Heart left ventricle (tissue), 13 donors: Measurements from ENCODE around the gene PMEL.

Experiments
- POLR2A ChIP-seq, 2 donors: fragments of 450-650 bp; IDR thresholded peaks; one replicate each; pipeline ENCODE4 v1.6.1; 2017; ENCODE audit warnings: antibody characterized with exemption in 2 of 2, mild to moderate bottlenecking in 2 of 2, moderate library complexity in 2 of 2
- TF ChIP-seq, protein P1 (sequence below), 12 donors: fragments of 200-600 bp; sonication (generic) in 4 of 12; IDR thresholded peaks; one replicate each; pipeline versions ENCODE4 v1.5.0 to v1.8.0; 2018 to 2022; ENCODE audit warnings: antibody characterized with exemption in 12 of 12, mild to moderate bottlenecking in 5 of 12
- donor health status: ischemic (EF 13 %, LVEDD 7.1; RV severe dilation, severe dysfunction).
- donor health status: DM: no; HTN: yes; CAD: no.
- donor health status: DM: no; HTN: no; CAD: no.
- donor health status: ischemic (EF 25% LVEDD 6.9; RV normal size, moderate dysfunction).
- donor health status: ischemic (EF 25% LVEDD 5.7; RV mildly dilated, moderate dysfunction).
- donor health status: ischemic (EF 35%, LVEDD 5.7; RV mildly dilated, moderate dysfunction).
- donor health status: nonischemic (EF 11% LVEDD 7.7; RV severe dilation, severe dysfunction).
- donor health status: DM: yes; HTN: yes; CAD: no.
- donor health status: PGD.
- donor health status: ischemic (EF 29% LVEDD 5.4; RV normal size, mild dysfunction).
- donor health status: nonischemic (EF 23%, LVEDD 6.1; RV moderate dilation, normal function).

DNA sequence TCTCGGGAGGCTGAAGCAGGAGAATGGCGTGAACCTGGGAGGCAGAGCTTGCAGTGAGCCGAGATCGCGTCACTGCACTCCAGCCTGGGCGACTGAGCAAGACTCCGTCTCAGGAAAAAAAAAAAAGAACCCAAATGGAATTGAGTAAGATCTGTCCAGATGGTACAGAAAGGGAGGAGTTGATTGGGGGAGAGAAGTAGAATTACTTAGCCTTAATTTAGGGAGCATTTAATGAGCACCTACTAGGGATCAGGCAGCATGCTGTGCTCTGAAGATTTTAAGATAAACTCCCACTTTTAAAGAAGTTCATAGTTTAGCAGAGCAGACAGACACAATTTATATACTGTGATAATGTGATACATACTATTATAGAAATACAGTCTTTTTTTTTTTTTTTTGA lies 12.6 kb upstream of the PMEL start:
- TF ChIP-seq, protein P1, sequence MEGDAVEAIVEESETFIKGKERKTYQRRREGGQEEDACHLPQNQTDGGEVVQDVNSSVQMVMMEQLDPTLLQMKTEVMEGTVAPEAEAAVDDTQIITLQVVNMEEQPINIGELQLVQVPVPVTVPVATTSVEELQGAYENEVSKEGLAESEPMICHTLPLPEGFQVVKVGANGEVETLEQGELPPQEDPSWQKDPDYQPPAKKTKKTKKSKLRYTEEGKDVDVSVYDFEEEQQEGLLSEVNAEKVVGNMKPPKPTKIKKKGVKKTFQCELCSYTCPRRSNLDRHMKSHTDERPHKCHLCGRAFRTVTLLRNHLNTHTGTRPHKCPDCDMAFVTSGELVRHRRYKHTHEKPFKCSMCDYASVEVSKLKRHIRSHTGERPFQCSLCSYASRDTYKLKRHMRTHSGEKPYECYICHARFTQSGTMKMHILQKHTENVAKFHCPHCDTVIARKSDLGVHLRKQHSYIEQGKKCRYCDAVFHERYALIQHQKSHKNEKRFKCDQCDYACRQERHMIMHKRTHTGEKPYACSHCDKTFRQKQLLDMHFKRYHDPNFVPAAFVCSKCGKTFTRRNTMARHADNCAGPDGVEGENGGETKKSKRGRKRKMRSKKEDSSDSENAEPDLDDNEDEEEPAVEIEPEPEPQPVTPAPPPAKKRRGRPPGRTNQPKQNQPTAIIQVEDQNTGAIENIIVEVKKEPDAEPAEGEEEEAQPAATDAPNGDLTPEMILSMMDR (IDR thresholded peaks at IDR 0.05): no peak
- TF ChIP-seq POLR2A (IDR thresholded peaks at IDR 0.05): no peak
